ENCODE measurements around the gene APOA1. TPM values are rescaled to one million over a fixed set of nuclear protein-coding genes. Genes with fewer than 3 reads are reported as not detected.

The APOA1 gene
- total and polyA plus RNA-seq, 2 donors (not counting 3 experiments of a cell fraction or from before 2014, with no cell fraction given): not detected

DNA sequence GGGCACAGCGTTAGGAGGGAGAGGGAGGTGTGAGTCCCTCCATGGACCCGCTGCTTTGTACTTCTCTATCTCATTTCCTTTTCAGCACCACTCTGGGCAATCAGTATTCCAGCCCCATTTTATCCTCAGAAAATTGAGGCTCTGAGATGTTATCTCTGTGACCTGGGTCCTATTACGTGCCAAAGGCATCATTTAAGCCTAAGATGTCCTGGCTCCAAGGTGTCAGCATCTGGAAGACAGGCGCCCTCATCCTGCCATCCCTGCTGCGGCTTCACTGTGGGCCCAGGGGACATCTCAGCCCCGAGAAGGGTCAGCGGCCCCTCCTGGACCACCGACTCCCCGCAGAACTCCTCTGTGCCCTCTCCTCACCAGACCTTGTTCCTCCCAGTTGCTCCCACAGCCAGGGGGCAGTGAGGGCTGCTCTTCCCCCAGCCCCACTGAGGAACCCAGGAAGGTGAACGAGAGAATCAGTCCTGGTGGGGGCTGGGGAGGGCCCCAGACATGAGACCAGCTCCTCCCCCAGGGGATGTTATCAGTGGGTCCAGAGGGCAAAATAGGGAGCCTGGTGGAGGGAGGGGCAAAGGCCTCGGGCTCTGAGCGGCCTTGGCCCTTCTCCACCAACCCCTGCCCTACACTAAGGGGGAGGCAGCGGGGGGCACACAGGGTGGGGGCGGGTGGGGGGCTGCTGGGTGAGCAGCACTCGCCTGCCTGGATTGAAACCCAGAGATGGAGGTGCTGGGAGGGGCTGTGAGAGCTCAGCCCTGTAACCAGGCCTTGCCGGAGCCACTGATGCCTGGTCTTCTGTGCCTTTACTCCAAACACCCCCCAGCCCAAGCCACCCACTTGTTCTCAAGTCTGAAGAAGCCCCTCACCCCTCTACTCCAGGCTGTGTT lies 8.5 kb downstream of the APOA1 start:
- H3K27ac ChIP-seq (ENCODE audit: insufficient read depth, low read depth, low read length): no peak overlapping the region
- no peak for FAIRE-seq
- no peak for TF ChIP-seq POLR2A (IDR thresholded peaks at IDR 0.05; ENCODE audit: low read depth, low read length)
- no peaks in the 10 kb centered on the region for H3K9me3 ChIP-seq (replicated peaks; ENCODE audit: control insufficient read depth, insufficient read depth, low read length)
- H3K4me2 ChIP-seq (ENCODE audit: insufficient read depth, low read length): no peak overlapping the region
- H3K4me1 ChIP-seq (ENCODE audit: control insufficient read depth, extremely low read depth, insufficient read depth, low read length): no peaks in the 10 kb centered on the region
- intact Hi-C loops (cut with micrococcal nuclease): no loop called here
- no peaks in the 10 kb centered on the region for H3K27me3 ChIP-seq (ENCODE audit: control insufficient read depth in 2 of 2, insufficient read depth in 2 of 2, low read length in 2 of 2)
- H3K9ac ChIP-seq (replicated peaks; ENCODE audit: extremely low read depth, insufficient read depth, low read length): no peak overlapping the region
- H3K4me3 ChIP-seq (replicated peaks in 1 of 3; ENCODE audit: insufficient read depth in 1 of 3, low read depth in 1 of 3, low read length in 3 of 3): no peak overlapping the region
- no peaks in the 10 kb centered on the region for H4K20me1 ChIP-seq (replicated peaks; ENCODE audit: control insufficient read depth, extremely low read depth, insufficient read depth, low read length)
- no peaks in the 10 kb centered on the region for H3K36me3 ChIP-seq (ENCODE audit: control insufficient read depth in 2 of 2, extremely low read depth in 1 of 2, insufficient read depth in 2 of 2, low read length in 2 of 2)
- H2AFZ ChIP-seq (ENCODE audit: low read depth, low read length): no peak overlapping the region
- dilution Hi-C loops (cut with MboI; ENCODE audit: extremely low pct_ligation_motif_present, low sequenced_read_pairs): no loop called here
- BruUV-seq (replicated peaks): no TSS peak
- POLR2A ChIA-PET: no interaction called here
- CTCF ChIA-PET: interaction anchor here (0.7 to 1.9 kb wide), 2 partner anchors 38 kb away, joined by 3 to 7 read pairs; partner anchors contain the start of gene APOA5
- H3K79me2 ChIP-seq (ENCODE audit: control insufficient read depth, insufficient read depth, low read length): no peaks in the 10 kb centered on the region
- no peaks in the 10 kb centered on the region for H3K9me1 ChIP-seq (replicated peaks; ENCODE audit: control insufficient read depth, extremely low read depth, insufficient read depth, low read length)
- no peak for DNase-seq (ENCODE audit: low read depth, low spot score)

DNA sequence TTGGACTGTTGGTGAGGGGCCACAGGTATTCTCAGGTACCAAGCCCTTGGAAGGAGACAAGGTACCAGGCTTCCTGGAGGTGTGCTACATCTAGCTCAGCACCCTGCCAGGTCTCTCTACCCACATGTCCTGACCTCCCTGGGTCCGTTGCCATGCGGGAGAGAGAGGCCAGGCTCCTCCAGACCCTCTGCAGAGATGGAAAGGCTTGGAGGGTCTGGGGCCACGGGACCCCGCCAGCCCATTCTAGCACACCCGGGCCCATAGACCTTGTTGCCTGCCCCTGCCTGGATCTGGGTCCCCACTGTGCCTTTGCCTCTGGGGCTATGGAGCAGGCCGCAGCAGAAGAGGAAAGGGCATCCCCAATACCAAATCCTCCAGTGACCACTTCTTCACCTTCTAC lies 10.0 kb downstream of the APOA1 start:
- Histone ChIP-seq H3K27me3 (ENCODE audit: control insufficient read depth in 2 of 2, insufficient read depth in 2 of 2, low read length in 2 of 2) (no peaks in the 10 kb centered on the region), H2AFZ (ENCODE audit: low read depth, low read length) (no peak overlapping the region), H3K4me3 (replicated peaks in 1 of 3; ENCODE audit: insufficient read depth in 1 of 3, low read depth in 1 of 3, low read length in 3 of 3) (no peak overlapping the region), H3K9ac (replicated peaks; ENCODE audit: extremely low read depth, insufficient read depth, low read length) (no peak overlapping the region), H4K20me1 (replicated peaks; ENCODE audit: control insufficient read depth, extremely low read depth, insufficient read depth, low read length) (no peaks in the 10 kb centered on the region), H3K9me3 (replicated peaks; ENCODE audit: control insufficient read depth, insufficient read depth, low read length) (no peaks in the 10 kb centered on the region), H3K36me3 (ENCODE audit: control insufficient read depth in 2 of 2, extremely low read depth in 1 of 2, insufficient read depth in 2 of 2, low read length in 2 of 2) (no peaks in the 10 kb centered on the region), H3K79me2 (ENCODE audit: control insufficient read depth, insufficient read depth, low read length) (no peaks in the 10 kb centered on the region), H3K9me1 (replicated peaks; ENCODE audit: control insufficient read depth, extremely low read depth, insufficient read depth, low read length) (no peaks in the 10 kb centered on the region), H3K27ac (ENCODE audit: insufficient read depth, low read depth, low read length) (no peak overlapping the region), H3K4me2 (ENCODE audit: insufficient read depth, low read length) (no peak overlapping the region), H3K4me1 (ENCODE audit: control insufficient read depth, extremely low read depth, insufficient read depth, low read length) (no peaks in the 10 kb centered on the region)
- POLR2A ChIA-PET: no interaction called here
- no TSS peak for BruUV-seq (replicated peaks)
- intact Hi-C loops (cut with micrococcal nuclease): no loop called here
- TF ChIP-seq, protein P1, sequence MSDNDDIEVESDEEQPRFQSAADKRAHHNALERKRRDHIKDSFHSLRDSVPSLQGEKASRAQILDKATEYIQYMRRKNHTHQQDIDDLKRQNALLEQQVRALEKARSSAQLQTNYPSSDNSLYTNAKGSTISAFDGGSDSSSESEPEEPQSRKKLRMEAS (IDR thresholded peaks at IDR 0.05; ENCODE audit: insufficient read depth, insufficient read length): no peak
- no peak for TF ChIP-seq MYC (IDR thresholded peaks at IDR 0.05; ENCODE audit: low read depth, low read length)
- TF ChIP-seq, protein P2, sequence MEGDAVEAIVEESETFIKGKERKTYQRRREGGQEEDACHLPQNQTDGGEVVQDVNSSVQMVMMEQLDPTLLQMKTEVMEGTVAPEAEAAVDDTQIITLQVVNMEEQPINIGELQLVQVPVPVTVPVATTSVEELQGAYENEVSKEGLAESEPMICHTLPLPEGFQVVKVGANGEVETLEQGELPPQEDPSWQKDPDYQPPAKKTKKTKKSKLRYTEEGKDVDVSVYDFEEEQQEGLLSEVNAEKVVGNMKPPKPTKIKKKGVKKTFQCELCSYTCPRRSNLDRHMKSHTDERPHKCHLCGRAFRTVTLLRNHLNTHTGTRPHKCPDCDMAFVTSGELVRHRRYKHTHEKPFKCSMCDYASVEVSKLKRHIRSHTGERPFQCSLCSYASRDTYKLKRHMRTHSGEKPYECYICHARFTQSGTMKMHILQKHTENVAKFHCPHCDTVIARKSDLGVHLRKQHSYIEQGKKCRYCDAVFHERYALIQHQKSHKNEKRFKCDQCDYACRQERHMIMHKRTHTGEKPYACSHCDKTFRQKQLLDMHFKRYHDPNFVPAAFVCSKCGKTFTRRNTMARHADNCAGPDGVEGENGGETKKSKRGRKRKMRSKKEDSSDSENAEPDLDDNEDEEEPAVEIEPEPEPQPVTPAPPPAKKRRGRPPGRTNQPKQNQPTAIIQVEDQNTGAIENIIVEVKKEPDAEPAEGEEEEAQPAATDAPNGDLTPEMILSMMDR (IDR thresholded peaks at IDR 0.05; ENCODE audit: extremely low read depth in 1 of 2, insufficient read depth in 1 of 2, low read depth in 1 of 2, low read length in 2 of 2): no peak
- no peak for TF ChIP-seq EZH2 (IDR thresholded peaks at IDR 0.05; ENCODE audit: borderline replicate concordance, low read depth, low read length, severe bottlenecking)
- no peak for TF ChIP-seq POLR2A (IDR thresholded peaks at IDR 0.05; ENCODE audit: low read depth, low read length)
- DNase-seq (ENCODE audit: low read depth, low spot score) (no peak), FAIRE-seq (no peak)
- CTCF ChIA-PET: interaction anchor here (0.8 kb wide), 1 partner anchor 36 kb away, joined by 4 read pairs; the partner anchor contains the start of gene APOA5
- dilution Hi-C loops (cut with MboI; ENCODE audit: extremely low pct_ligation_motif_present, low sequenced_read_pairs): no loop called here

Data from endothelial cell of umbilical vein (primary cell).